Sigmoid colon (tissue), 3 donors: Measurements from ENCODE around the gene TALDO1.

ENCODE experiments used
- CTCF ChIP-seq, 4 experiments: fragments of 450-650 bp in 3 of 4; fragments of 200-600 bp in 1 of 4; IDR thresholded peaks; one replicate each; pipeline ENCODE4 v1.5.1; 2016 to 2019; ENCODE audit warnings: antibody characterized with exemption in 4 of 4, mild to moderate bottlenecking in 3 of 4, moderate library complexity in 2 of 4
- POLR2A ChIP-seq, 2 donors: fragments of 450-650 bp; IDR thresholded peaks; one replicate each; pipeline ENCODE4 v1.6.1; 2016; ENCODE audit warnings: antibody characterized with exemption in 2 of 2, mild to moderate bottlenecking in 2 of 2, moderate library complexity in 2 of 2

DNA sequence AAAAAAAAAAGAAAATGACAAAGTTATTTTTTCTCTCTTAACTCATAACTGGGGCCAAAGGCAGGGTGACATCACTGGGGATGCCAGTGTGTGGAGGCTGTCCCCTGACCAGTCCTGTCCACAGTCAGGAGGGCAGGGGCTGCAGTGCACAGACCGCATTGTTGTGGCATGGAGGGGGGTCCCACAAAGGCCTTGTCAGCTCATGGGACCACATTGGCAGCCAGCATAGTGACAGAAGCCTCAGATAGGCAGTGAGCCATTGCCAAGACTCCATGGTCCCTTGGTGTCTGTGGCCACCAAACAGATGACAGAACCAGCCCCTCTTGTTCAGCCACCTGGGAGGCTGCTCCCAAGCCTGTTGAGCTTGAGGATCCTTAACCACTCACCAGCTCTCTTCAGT is 47.5 kb upstream of the TALDO1 start:
- TF ChIP-seq CTCF (IDR thresholded peaks at IDR 0.05) (no peak), POLR2A (IDR thresholded peaks at IDR 0.05) (no peak)
